Left forelimb (tissue), 1 donor: ENCODE measurements around the gene KMT5C.
"Not testable (repeated sequence)": the region's sequence is repeated elsewhere in the genome, so short reads cannot be mapped to it uniquely, and the experiment has no call there.

Source experiments
- DNase-seq: peaks from one replicate; pipeline ENCODE4 v3.0.0-alpha.2; 2018; ENCODE audit warnings: low spot score

The KMT5C gene

GRCh38 chr19:55316646-55317045 is 23.0 kb upstream of the KMT5C start:
- DNase-seq, result no peak

DNA sequence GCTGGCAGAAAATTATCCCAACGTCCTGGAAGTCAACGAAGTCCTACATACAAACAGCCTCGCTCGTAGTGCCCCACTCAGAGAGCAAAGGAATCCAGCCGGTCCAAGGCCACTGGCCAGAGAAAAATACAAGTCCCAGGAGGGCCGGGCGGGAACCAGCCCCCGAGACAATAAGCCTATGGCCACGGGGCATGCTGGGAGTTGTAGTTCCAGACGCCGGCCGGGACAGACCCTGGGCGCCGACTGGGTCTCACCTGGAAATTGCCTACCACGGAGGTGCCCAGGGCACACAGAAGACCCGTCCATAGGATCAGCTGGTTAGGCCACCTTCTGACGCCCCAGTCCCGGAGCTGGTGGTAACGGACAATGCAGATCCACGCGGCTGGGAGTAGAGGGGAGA is 19.9 kb upstream of the KMT5C start:
- no peak for DNase-seq

DNA sequence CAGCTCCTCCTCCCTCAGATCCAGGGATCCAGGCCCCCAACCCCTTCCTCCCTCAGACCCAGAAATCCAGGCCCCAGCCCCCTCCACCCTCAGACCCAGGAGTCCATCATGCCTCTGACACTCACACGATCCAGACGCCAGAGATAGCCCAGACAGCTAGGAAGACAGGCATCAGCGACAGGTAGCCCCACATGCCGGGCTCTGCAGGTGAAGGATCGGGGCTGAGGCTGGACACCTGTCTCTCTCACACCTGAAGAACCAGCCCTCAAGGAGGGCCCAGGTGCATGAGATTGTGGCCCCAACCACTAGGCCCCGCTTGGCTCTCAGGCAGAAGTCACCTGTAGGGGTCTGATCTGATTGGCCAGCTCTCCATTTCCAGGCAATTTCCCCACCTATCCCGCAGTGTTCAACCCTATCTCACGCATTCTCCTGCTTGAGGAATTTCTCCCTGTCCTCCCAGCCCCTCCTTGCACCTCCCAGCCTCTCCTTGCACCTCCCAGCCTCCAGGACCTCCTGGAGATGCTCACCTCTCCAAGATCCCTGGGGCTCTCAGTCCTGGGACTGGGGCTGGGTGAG is 18.7 kb upstream of the KMT5C start:
- no peak for DNase-seq

DNA sequence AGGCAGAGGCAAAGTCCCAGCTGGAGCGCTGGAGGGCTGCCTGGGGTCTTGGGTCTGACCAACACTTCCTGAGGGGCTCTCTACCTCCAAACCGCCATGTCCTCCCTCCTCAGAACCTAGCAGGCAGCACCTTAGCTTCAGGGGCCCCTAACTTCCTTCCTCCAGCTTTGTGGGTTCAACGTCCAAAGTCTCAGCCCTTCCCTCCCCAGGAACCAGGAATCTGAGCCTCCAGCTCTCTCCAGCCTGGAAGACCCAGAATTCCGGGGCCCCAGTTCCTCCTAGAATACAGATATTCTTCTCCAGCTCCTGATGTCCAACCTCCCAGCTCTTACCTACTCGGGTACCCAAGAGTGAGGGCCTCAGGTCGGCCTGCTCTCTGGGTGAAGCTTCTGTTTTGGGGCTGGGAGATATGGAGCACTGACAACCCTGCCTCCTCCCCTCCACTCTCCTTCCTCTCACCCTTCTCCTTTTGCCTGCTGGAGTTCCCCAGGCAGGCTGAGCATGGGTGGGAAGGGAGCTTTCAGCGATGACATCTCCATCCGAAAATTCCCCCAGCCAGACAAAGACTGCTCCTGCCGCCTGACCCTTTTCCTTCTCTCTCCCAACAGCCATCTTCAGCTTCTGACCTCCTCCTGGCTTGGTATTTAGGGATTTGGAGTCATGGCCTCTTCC is 18.1 kb upstream of the KMT5C start:
- DNase-seq, result no peak

- DNase-seq, result no peak
Observed at GRCh38 chr19:55322204-55322885, 17.3 kb upstream of the KMT5C start.

DNA sequence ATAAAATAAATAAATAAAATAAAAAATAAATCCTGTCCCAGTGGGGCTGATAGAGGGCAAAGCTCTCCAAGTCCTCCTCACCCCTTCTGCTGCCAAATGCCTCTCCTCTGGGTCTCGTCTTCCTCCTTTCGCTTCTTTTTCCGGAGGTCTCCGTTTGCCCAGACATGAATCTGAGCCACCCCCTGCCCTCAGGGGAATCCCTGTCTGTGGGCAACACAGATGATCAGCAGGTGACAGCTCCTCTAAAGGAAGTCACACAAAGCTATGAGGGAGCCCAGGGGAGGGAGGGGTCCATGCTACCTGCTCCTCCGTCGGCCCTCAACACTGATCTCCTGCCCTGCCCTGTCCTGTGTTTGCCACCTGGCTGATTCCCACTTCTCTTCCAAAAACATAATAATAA is 15.0 kb upstream of the KMT5C start:
- no peak for DNase-seq

GRCh38 chr19:55325172-55325571 is 14.5 kb upstream of the KMT5C start, which contains the start of gene TMEM150B:
TSS of gene TMEM150B (minus strand) at chr19:55325341. CDS start at chr19:55321036, 4,305 bp downstream.
- no peak for DNase-seq

GRCh38 chr19:55328774-55329318 is 10.8 kb upstream of the KMT5C start:
- not testable (repeated sequence) for DNase-seq

GRCh38 chr19:55329791-55330190 is 9.9 kb upstream of the KMT5C start:
- not testable (repeated sequence) for DNase-seq

GRCh38 chr19:55333870-55334269 is 5.8 kb upstream of the KMT5C start:
- DNase-seq, result no peak

DNA sequence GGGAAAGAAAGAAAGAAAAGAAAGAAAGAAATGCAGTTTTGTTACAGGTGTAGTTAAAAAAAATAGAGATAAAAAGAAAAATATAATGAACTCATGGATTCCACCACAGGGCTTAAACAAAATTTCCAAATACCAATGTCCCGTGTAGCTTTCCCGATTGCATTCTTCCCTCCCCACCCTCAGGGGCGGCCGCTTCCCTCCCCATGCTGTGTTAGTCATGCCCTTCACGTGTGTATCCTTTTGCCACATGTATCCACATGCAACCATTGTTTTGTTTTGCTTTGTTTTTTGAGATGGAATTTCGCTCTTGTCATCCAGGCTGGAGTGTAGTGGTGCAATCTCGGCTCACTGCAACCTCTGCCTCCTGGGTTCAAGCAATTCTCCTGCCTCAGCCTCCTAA is 3.6 kb upstream of the KMT5C start:
- DNase-seq, result no peak

GRCh38 chr19:55339889-55340783 is 460 bp downstream of the KMT5C start:
- DNase-seq, result no peak

- DNase-seq, result no peak
Observed at GRCh38 chr19:55340784-55341147, 1.1 kb downstream of the KMT5C start.

DNA sequence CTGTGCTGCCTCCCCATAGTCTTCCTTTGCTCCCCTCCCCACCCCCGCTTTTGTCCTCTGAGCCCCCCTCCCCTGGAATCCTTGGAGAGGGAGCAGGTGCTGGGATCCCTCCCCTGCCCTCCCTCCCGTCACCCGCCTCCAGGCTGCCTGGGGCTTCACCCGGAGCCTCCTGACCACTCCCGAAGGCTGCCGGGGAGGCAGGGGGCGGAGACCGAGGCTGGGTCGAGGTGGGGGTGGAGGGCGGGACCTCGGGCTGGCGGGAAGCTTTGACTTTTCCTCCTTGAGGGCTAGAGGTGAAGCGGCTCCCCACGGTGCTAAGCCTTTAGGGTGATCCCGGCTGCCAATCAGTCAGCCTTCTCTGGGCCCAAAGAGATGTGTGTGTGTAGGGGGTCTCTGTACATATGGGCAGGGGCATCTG is 1.5 kb downstream of the KMT5C start:
- DNase-seq, result peak; percentile 82

DNA sequence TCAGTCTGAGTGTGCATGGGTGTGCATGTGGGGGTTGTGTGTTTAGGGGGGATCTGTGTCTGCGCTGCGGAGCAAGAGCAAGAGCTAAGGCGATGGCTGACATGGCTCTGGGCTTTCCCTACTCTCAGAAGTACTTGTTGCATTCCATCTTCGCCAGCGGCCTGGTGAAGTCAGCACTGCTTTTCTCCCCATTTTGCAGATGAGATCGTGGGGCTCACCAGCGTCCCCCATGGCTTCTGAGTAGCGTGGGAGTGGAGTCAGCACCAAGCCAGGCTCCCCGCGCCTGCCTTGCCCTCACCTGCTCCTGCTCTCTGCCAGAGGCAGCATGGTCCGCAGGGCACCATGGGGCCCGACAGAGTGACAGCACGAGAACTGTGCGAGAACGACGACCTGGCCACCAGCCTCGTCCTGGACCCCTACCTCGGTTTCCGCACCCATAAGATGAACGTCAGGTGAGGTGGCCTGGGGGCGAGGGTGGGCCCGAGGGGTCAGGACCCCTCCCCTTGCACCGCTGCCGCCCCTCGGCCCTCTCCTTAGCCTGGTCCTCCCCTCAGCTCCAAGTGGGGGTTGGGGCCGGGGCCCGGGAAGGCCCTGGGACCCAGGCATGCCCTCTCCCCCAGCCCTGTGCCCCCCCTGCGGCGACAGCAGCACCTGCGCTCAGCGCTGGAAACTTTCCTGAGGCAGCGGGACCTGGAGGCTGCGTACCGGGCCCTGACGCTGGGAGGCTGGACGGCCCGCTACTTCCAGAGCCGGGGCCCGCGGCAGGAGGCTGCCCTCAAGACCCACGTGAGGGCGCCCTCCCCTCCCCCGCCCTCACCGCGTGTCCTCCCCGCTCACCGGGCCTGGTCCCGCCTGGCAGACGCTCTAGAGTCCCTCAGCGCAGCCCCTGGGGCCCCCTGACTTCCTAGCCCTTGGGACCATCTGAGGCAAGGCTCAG is 2.2 kb downstream of the KMT5C start:
- DNase-seq, result no peak

- no peak for DNase-seq
Observed at GRCh38 chr19:55344444-55344843, 4.8 kb downstream of the KMT5C start.

DNA sequence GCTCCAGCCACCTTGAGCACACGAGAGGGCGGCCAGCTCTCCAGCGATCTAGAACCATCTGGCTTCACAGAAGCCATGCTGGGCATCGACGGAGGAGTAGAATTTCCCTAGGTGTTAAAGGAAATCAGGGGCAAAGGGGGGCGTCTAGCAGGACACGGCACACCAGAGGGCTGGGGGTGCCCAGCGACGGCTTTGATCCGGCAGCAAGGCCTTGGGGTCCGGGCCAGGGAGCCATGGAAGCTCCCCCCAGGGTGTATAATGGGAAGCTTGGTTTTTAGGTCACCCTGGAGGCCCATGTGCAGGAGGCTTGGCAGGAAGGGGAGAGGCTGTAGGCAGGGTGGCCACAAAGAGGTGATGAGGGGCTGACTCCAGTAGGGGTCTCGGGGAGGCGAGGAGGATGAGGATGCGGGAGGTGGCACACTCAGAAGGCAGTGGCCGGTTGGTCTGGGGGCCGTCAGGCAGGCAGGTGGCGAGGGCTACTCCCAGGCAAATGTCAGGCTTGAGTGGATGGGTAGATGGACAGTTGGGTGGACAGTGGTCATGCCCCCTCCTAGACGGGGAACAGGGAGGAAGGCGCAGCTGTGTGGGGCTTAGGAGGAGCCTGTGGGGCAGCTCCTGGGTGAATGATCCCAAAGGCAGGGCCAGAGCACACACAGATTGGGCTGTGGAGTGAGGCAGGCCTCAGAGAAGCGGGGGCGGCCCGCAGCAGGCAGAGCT is 5.6 kb downstream of the KMT5C start:
- DNase-seq, result no peak

DNA sequence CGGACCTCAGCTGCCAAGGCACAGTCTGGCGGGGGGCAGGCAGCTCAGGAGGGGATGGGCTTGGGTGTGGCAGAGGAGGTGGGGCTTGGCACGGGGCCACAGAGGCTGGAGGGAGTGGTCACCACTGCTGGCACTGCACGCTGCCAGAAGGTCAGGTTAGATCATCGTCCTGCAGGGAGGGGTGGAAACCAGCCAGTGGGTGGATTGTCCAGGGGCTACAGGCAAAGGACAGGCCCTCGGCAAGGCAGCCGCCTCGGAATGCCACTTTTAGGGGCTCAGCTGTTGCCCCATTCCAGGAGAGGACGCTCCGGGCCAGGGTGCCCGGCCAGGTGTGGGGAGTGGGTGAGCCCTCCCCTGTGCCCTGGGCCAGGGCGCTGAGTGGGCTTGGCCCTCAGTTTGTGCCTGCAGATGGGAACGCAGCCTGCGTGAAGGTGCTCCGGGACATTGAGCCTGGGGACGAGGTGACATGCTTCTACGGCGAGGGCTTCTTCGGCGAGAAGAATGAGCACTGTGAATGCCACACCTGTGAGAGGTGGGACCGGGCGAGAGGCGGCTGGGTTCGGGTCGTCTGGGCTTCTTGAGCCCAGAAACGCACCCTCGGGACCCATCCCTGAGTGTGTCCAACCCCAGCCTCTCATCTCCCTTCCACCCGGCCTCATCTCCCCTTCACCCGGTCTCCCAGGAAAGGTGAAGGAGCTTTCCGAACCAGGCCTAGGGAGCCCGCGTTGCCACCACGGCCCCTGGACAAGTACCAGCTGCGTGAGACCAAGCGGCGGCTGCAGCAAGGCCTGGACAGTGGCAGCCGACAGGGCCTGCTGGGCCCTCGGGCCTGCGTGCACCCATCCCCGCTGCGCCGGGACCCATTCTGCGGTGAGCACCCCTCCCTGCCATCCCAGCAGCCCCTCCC is 6.4 kb downstream of the KMT5C start:
- DNase-seq, result peak; percentile 80

DNA sequence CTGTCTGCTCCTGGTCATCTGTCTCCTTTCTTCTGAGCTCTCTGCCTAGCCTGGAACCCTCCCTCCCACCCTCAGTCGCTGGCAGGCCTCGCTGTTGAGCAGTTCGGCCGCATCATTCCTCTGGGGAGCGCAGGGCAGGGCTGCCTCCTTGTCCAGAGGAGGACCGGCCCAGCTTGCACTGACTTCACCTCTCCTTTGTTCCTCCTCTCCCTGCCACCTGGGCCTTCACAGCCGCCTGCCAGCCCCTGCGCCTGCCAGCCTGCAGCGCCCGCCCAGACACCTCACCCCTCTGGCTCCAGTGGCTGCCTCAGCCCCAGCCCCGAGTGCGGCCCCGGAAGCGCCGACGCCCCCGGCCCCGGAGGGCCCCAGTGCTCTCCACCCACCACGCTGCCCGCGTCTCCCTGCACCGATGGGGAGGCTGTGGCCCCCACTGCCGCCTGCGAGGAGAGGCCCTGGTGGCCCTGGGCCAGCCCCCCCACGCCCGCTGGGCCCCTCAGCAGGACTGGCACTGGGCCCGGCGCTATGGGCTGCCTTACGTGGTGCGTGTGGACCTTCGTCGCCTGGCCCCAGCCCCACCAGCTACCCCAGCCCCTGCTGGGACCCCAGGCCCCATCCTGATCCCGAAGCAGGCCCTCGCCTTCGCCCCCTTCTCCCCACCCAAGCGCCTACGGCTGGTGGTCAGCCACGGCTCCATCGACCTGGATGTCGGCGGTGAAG is 7.2 kb downstream of the KMT5C start:
- no peak for DNase-seq
